GM12878 (cell line): Measurements from ENCODE around the gene MAST2. TPM values are rescaled to one million over a fixed set of nuclear protein-coding genes. Genes with fewer than 3 reads are reported as not detected.
A peak's percentile ranks its signal among the peaks of the same experiment; 100 is the strongest.

Experiments
- ATAC-seq: fragments of 200-7000 bp; cut with Tn5 transposase; 3 replicates; pipeline ENCODE4 v1.9.1; 2020; ENCODE audit warnings: mild to moderate bottlenecking, moderate library complexity
- BruUV-seq: library from RNA; stranded (reverse); fragments of 400-500 nt; replicated peaks from 2 replicates; lab custom pipeline; 2021; lab: Mats Ljungman, UMichigan
- CTCF ChIA-PET: fragments of 300-600 bp; sonication (Branson Sonifier 250); formaldehyde crosslinking; extraction: SDS; loops from one replicate; lab custom pipeline; 2021; ENCODE audit warnings: inconsistent platforms; lab: Yijun Ruan, JAX
- POLR2A ChIA-PET: fragments of 350-600 bp; formaldehyde crosslinking; extraction: SDS; loops from one replicate; lab custom pipeline; 2021; ENCODE audit warnings: inconsistent platforms; lab: Charles Lee
- RAD21 ChIA-PET: fragments of 300-600 bp; sonication (Branson Sonifier 250); formaldehyde crosslinking; loops from one replicate; lab custom pipeline; 2023; ENCODE audit warnings: antibody characterized with exemption; ENCODE audit not compliant: unreplicated experiment; lab: Charles Lee
- SMC1A ChIA-PET: fragments of 300-600 bp; sonication (Branson Sonifier 250); formaldehyde crosslinking; loops from one replicate; lab custom pipeline; 2023; ENCODE audit not compliant: unreplicated experiment, uncharacterized antibody; lab: Charles Lee
- DNase-seq: peaks from one replicate; pipeline ENCODE4 v3.0.0-alpha.2; 2011; ENCODE audit warnings: low read depth, low spot score
- FAIRE-seq: peaks from 3 replicates; lab custom pipeline; 2011; peaks lifted over from hg19 to GRCh38; lab: Jason Lieb, UNC
- H2AFZ ChIP-seq: 2 replicates; pipeline ENCODE4 v1.6.0; 2011; ENCODE audit warnings: low read depth, low read length, control low read depth; ENCODE audit not compliant: control insufficient read depth
- H3K27ac ChIP-seq: 2 replicates; pipeline ENCODE4 v1.5.1; 2011; ENCODE audit warnings: control low read depth; ENCODE audit not compliant: control insufficient read depth, insufficient read depth
- H3K27me3 ChIP-seq, 2 experiments: replicated peaks in 1 of 2; 2 replicates each; pipeline versions ENCODE4 v1.6.0 to v1.6.1; 2011; ENCODE audit warnings: low read length in 1 of 2; ENCODE audit not compliant: control insufficient read depth in 2 of 2, insufficient read depth in 2 of 2
- H3K36me3 ChIP-seq, 2 experiments: 2 replicates each; pipeline ENCODE4 v1.5.1; 2011; ENCODE audit warnings: low read length in 1 of 2; ENCODE audit not compliant: control insufficient read depth in 2 of 2, insufficient read depth in 2 of 2
- H3K4me1 ChIP-seq: 2 replicates; pipeline ENCODE4 v1.6.1; 2011; ENCODE audit warnings: mild to moderate bottlenecking, low read length, moderate library complexity, mixed read lengths; ENCODE audit not compliant: control insufficient read depth, insufficient read depth
- H3K4me2 ChIP-seq: 2 replicates; pipeline ENCODE4 v1.6.0; 2011; ENCODE audit warnings: control low read depth; ENCODE audit not compliant: control insufficient read depth, insufficient read depth
- H3K4me3 ChIP-seq: fragments of 200-600 bp; sonication (generic); 2 replicates; pipeline ENCODE4 v1.5.1; 2016
- H3K79me2 ChIP-seq: 2 replicates; pipeline ENCODE4 v1.6.0; 2011; ENCODE audit warnings: low read length; ENCODE audit not compliant: control insufficient read depth, insufficient read depth
- H3K9ac ChIP-seq: 2 replicates; pipeline ENCODE4 v1.8.0; 2011; ENCODE audit warnings: low read length, control low read depth, mixed read lengths; ENCODE audit not compliant: control insufficient read depth, insufficient read depth
- H3K9me3 ChIP-seq: replicated peaks from 3 replicates; pipeline ENCODE4 v1.5.1; 2011; ENCODE audit warnings: mild to moderate bottlenecking, low read length; ENCODE audit not compliant: control insufficient read depth, insufficient read depth
- H4K20me1 ChIP-seq: 2 replicates; pipeline ENCODE4 v1.6.0; 2011; ENCODE audit not compliant: control insufficient read depth, insufficient read depth
- BCL11A ChIP-seq: IDR thresholded peaks from 2 replicates; pipeline ENCODE4 v1.6.1; 2011; ENCODE audit warnings: low read depth, low read length
- CBX3 ChIP-seq: fragments of 200-600 bp; sonication (generic); IDR thresholded peaks from 2 replicates; pipeline ENCODE4 v1.6.1; 2016; ENCODE audit warnings: low read depth, borderline replicate concordance
- CREM ChIP-seq: IDR thresholded peaks from 2 replicates; pipeline ENCODE4 v1.6.1; 2014; ENCODE audit warnings: antibody characterized with exemption, low read depth
- EZH2 ChIP-seq: IDR thresholded peaks from 2 replicates; pipeline ENCODE4 v1.6.1; 2012; ENCODE audit warnings: low read depth, mild to moderate bottlenecking, control low read depth, inconsistent platforms, low read length, borderline replicate concordance; ENCODE audit not compliant: control insufficient read depth
- GATAD2B ChIP-seq: fragments of 450-650 bp; conservative IDR thresholded peaks from 2 replicates; pipeline ENCODE4 v1.6.1; 2017; ENCODE audit warnings: low read depth, mild to moderate bottlenecking, moderate library complexity
- IKZF1 ChIP-seq: fragments of 450-650 bp; conservative IDR thresholded peaks from 2 replicates; pipeline ENCODE4 v1.6.1; 2017; ENCODE audit warnings: antibody characterized with exemption, mild to moderate bottlenecking
- JUNB ChIP-seq: IDR thresholded peaks from 2 replicates; pipeline ENCODE4 v1.6.1; 2016; ENCODE audit warnings: antibody characterized with exemption, mild to moderate bottlenecking
- NFIC ChIP-seq: IDR thresholded peaks from 2 replicates; pipeline ENCODE4 v1.6.1; 2012; ENCODE audit warnings: low read depth, mild to moderate bottlenecking, inconsistent platforms, low read length, moderate library complexity
- NR2C2 ChIP-seq: IDR thresholded peaks from 2 replicates; pipeline ENCODE4 v1.6.1; 2011; ENCODE audit warnings: borderline replicate concordance, low read depth; ENCODE audit not compliant: control insufficient read depth, insufficient read length
- PML ChIP-seq: IDR thresholded peaks from 2 replicates; pipeline ENCODE4 v1.6.1; 2012; ENCODE audit warnings: low read length, inconsistent platforms
- RELA ChIP-seq: fragments of 450-650 bp; IDR thresholded peaks from 2 replicates; pipeline ENCODE4 v1.8.0; 2014; ENCODE audit warnings: borderline replicate concordance; ENCODE audit not compliant: partially characterized antibody
- RUNX3 ChIP-seq: IDR thresholded peaks from 2 replicates; pipeline ENCODE4 v1.6.1; 2012; ENCODE audit warnings: low read length, inconsistent platforms
- SMAD5 ChIP-seq: IDR thresholded peaks from 2 replicates; pipeline ENCODE4 v1.6.1; 2016; ENCODE audit warnings: antibody characterized with exemption, low read depth
- SPI1 ChIP-seq: IDR thresholded peaks from 2 replicates; pipeline ENCODE4 v1.6.1; 2011; ENCODE audit warnings: low read depth, mild to moderate bottlenecking, low read length, moderate library complexity, borderline replicate concordance; ENCODE audit not compliant: insufficient read depth
- TCF12 ChIP-seq: IDR thresholded peaks from 2 replicates; pipeline ENCODE4 v1.6.1; 2011; ENCODE audit warnings: low read depth, mild to moderate bottlenecking, low read length
- TCF3 ChIP-seq: IDR thresholded peaks from 2 replicates; pipeline ENCODE4 v1.6.1; 2012; ENCODE audit warnings: low read depth, mild to moderate bottlenecking, low read length, borderline replicate concordance; ENCODE audit not compliant: insufficient read depth
- WGBS: methylation state at CpG from one replicate; pipeline ENCODE4 v1.1.6; 2016; ENCODE audit warnings: low lambda C conversion rate; ENCODE audit not compliant: insufficient replicate concordance, insufficient coverage; ENCODE audit errors: missing lambda C conversion rate; 5-methylcytosine and 5-hydroxymethylcytosine counted together
- in situ Hi-C: fragments of 300-500 bp; cut with MboI; formaldehyde crosslinking; loops from 9 replicates; pipeline ENCODE4 v1.14.3; 2018; ENCODE audit warnings: mixed read lengths
- intact Hi-C: fragments of 100-400 bp; cut with micrococcal nuclease; formaldehyde crosslinking; loops from one replicate; pipeline ENCODE4 v1.14.2; 2022; ENCODE audit not compliant: unreplicated experiment
- polyA plus RNA-seq, 11 experiments: library from polyadenylated mRNA; depleted of rRNA in 4 of 11; unstranded in 6 of 11; stranded (reverse) in 5 of 11; fragments of >200 nt; fragmentation: Nextera tagmentation in 4 of 11; fragmentation: Illumina TruSeq in 1 of 11; extraction: Ambion mirVana in 4 of 11; extraction: Trizol in 1 of 11; gene quantifications; 1 replicate in 1 of 11; 2 replicates in 10 of 11; pipeline versions ENCODE4 v1.2.1 to v1.2.3, GENCODE V29; 2011 to 2016; ENCODE audit warnings: inconsistent platforms in 2 of 11, missing spikeins in 2 of 11, low read depth in 1 of 11
- total RNA-seq, 4 experiments: library from RNA; depleted of rRNA in 3 of 4; stranded (reverse); fragments of >200 nt in 3 of 4; fragmentation: Illumina TruSeq in 1 of 4; extraction: Trizol in 1 of 4; gene quantifications; 2 replicates each; pipeline versions ENCODE4 v1.2.1 to v1.2.3, GENCODE V29; 2013 to 2021
- TF ChIP-seq, protein P1 (sequence below): fragments of 450-650 bp; IDR thresholded peaks from 2 replicates; pipeline ENCODE4 v1.6.1; 2017; ENCODE audit warnings: antibody characterized with exemption, mild to moderate bottlenecking, moderate library complexity
- TF ChIP-seq, protein P2 (sequence below): fragments of 450-650 bp; IDR thresholded peaks from 2 replicates; pipeline ENCODE4 v1.6.1; 2016; ENCODE audit warnings: mild to moderate bottlenecking

The MAST2 gene
- total and polyA plus RNA-seq, 10 of the 15 experiments (the other 5 are each of a cell fraction or from before 2014, with no cell fraction given), result 1.0 to 28.7 (median 13.8) TPM

DNA sequence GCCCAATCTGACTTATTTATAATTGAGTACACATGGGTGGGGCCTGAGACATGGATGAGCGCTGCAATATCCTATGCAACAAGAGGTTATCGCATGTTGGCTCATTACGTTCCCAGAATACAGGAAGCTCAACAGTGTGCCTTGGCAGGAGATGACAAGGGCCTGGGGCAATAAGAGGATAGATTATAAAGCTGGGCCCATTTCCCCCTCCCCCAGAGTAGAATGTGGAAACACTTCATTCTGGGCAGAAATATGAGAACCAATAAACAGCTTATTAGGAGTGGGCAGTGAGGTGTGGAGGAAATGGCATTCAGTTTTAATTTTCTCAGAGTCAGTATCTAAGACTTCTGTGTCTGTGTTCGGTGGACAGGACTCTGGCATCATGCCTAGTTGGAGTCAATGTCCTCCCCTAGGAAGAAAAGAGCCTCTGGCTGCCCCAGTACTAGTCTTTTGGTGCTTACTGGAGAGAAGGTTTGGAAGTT is 236.2 kb downstream of the MAST2 start (continued):
- TF ChIP-seq, protein P1, sequence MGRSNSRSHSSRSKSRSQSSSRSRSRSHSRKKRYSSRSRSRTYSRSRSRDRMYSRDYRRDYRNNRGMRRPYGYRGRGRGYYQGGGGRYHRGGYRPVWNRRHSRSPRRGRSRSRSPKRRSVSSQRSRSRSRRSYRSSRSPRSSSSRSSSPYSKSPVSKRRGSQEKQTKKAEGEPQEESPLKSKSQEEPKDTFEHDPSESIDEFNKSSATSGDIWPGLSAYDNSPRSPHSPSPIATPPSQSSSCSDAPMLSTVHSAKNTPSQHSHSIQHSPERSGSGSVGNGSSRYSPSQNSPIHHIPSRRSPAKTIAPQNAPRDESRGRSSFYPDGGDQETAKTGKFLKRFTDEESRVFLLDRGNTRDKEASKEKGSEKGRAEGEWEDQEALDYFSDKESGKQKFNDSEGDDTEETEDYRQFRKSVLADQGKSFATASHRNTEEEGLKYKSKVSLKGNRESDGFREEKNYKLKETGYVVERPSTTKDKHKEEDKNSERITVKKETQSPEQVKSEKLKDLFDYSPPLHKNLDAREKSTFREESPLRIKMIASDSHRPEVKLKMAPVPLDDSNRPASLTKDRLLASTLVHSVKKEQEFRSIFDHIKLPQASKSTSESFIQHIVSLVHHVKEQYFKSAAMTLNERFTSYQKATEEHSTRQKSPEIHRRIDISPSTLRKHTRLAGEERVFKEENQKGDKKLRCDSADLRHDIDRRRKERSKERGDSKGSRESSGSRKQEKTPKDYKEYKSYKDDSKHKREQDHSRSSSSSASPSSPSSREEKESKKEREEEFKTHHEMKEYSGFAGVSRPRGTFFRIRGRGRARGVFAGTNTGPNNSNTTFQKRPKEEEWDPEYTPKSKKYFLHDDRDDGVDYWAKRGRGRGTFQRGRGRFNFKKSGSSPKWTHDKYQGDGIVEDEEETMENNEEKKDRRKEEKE, result no peak
- TF ChIP-seq CREM (no peak), NR2C2 (no peak), JUNB (no peak), GATAD2B (no peak), TCF12 (no peak)
- TF ChIP-seq, protein P2, sequence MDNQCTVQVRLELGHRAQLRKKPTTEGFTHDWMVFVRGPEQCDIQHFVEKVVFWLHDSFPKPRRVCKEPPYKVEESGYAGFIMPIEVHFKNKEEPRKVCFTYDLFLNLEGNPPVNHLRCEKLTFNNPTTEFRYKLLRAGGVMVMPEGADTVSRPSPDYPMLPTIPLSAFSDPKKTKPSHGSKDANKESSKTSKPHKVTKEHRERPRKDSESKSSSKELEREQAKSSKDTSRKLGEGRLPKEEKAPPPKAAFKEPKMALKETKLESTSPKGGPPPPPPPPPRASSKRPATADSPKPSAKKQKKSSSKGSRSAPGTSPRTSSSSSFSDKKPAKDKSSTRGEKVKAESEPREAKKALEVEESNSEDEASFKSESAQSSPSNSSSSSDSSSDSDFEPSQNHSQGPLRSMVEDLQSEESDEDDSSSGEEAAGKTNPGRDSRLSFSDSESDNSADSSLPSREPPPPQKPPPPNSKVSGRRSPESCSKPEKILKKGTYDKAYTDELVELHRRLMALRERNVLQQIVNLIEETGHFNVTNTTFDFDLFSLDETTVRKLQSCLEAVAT, result no peak

DNA sequence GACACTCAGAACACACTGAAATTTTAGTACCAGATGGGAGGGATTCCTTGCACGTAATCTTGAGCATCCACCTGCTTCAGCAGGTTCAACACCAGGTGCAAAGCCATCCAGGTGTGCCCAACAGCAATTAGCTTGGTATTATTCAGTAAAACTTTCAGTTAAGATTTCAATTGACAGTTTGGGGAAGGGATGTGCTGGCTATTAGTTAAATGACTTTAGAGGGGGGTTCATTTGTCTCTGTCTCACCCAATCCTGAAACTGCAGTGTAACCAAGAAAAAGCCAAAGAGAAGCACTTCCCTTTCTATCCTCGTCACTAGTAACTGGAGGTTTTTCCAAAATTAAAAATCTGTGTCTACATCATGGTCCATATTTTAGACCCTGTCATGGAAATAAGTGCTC is 238.1 kb downstream of the MAST2 start:
- CTCF ChIA-PET, result interaction anchor here (1.2 to 13.2 kb wide), 11 partner anchors 10 to 183 kb away, joined by 3 to 293 read pairs (median 4); partner anchors contain the start of genes P3R3URF and TSPAN1
- 0% methylated on average over 2 of the region's 2 CpGs for WGBS
- Histone ChIP-seq H3K27me3 (no peaks in the 10 kb centered on the region), H3K4me1 (peaks cover 35% of the 10 kb centered on the region), H4K20me1 (no peaks in the 10 kb centered on the region), H3K9me3 (no peaks in the 10 kb centered on the region), H3K4me3 (peak overlapping the region; percentile 13; the same call in 1 of the 2 replicates), H3K9ac (no peak overlapping the region), H3K36me3 (peaks cover 3 to 5% of the 10 kb centered on the region in 2 experiments; a peak in 3 of 4 replicates), H3K4me2 (peak overlapping the region; percentile 55; the same call in 1 of the 2 replicates), H3K27ac (peak overlapping the region; percentile 61), H2AFZ (no peak overlapping the region), H3K79me2 (no peaks in the 10 kb centered on the region)
- POLR2A ChIA-PET, result interaction anchor here (0.6 to 1.6 kb wide), 5 partner anchors 19 to 738 kb away, joined by 3 to 4 read pairs (median 3); no protein-coding TSS in a partner anchor
- SMC1A ChIA-PET, result interaction anchor here (1.4 to 5.3 kb wide), 10 partner anchors 12 to 183 kb away, joined by 4 to 43 read pairs (median 12); partner anchors contain the start of genes P3R3URF and PIK3R3
- DNase-seq, result no peak
- no peak for FAIRE-seq
- RAD21 ChIA-PET, result interaction anchor here (0.6 to 3.3 kb wide), 12 partner anchors 22 to 356 kb away, joined by 3 to 20 read pairs (median 4); partner anchors contain the start of genes GPBP1L1, PIK3R3 and TSPAN1
- intact Hi-C loops (no loop called here), in situ Hi-C loops (no loop called here)
- ATAC-seq, result peak; percentile 32
- no TSS peak for BruUV-seq
- 0 out of 2 replicates have a peak, but pooled peaks have one; percentile 11 for TF ChIP-seq IKZF1
- no peak for TF ChIP-seq CBX3
- peak; percentile 81; the same call in 1 of the 2 replicates for TF ChIP-seq TCF3
- TF ChIP-seq RUNX3, result 0 out of 2 replicates have a peak, but pooled peaks have one; percentile 6
- peak; percentile 36; the same call in 1 of the 2 replicates for TF ChIP-seq NFIC
- no peak for TF ChIP-seq SMAD5
- peak; percentile 24; the same call in 1 of the 2 replicates for TF ChIP-seq BCL11A
- peak; percentile 87 for TF ChIP-seq TCF12
- no peak for TF ChIP-seq RELA
- 0 out of 2 replicates have a peak, but pooled peaks have one; percentile 31 for TF ChIP-seq PML
- peak; percentile 77 for TF ChIP-seq SPI1
- no peak for TF ChIP-seq EZH2
